Astrocyte of the cerebellum (primary cell): Measurements from ENCODE around the gene PRELID3B.

Experiments
- DNase-seq: peaks from one replicate; pipeline ENCODE4 v3.0.0-alpha.2; 2011; ENCODE audit warnings: low read depth
- H3K4me3 ChIP-seq: 2 replicates; pipeline ENCODE4 v1.5.1; 2011; ENCODE audit warnings: mild to moderate bottlenecking, low read depth, low read length, moderate library complexity
- in situ Hi-C: cut with HindIII; loops from 2 replicates; pipeline ENCODE4 v1.10.0; 2017; ENCODE audit warnings: low sequenced_read_pairs
- TF ChIP-seq, protein P1 (sequence below): IDR thresholded peaks from 2 replicates; pipeline ENCODE4 v1.5.1; 2012; ENCODE audit warnings: low read length, low read depth, moderate library complexity, mild to moderate bottlenecking; ENCODE audit errors: missing control alignments

The PRELID3B gene

DNA sequence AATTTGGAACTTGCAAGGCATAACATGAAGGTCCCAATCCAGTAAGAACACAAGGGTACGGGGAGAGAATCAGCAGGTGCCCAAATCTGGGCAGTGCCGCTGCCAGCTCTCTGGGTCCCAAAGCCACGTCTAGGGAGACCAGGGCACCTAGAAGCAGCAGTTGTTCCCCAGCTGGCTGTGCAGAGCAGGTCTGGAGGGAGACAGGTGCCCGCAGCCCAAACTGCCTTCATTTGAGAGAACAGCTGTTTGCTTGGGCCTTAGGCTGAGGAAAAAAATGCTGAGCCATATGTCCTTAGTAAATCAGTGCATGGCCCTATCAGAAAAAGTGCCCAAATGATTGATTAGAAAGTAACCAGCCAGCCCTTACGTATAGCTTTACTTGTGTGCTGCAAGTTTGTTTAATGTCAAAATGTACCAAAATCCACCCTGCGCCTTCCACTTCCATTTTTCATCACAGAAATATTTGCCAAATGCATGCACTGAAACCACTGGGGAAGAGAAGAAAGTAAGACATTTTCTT lies 9.1 kb upstream of the PRELID3B start:
- no peak overlapping the region for H3K4me3 ChIP-seq
- in situ Hi-C loops = no loop called here
- TF ChIP-seq, protein P1, sequence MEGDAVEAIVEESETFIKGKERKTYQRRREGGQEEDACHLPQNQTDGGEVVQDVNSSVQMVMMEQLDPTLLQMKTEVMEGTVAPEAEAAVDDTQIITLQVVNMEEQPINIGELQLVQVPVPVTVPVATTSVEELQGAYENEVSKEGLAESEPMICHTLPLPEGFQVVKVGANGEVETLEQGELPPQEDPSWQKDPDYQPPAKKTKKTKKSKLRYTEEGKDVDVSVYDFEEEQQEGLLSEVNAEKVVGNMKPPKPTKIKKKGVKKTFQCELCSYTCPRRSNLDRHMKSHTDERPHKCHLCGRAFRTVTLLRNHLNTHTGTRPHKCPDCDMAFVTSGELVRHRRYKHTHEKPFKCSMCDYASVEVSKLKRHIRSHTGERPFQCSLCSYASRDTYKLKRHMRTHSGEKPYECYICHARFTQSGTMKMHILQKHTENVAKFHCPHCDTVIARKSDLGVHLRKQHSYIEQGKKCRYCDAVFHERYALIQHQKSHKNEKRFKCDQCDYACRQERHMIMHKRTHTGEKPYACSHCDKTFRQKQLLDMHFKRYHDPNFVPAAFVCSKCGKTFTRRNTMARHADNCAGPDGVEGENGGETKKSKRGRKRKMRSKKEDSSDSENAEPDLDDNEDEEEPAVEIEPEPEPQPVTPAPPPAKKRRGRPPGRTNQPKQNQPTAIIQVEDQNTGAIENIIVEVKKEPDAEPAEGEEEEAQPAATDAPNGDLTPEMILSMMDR = no peak
- no peak for DNase-seq

DNA sequence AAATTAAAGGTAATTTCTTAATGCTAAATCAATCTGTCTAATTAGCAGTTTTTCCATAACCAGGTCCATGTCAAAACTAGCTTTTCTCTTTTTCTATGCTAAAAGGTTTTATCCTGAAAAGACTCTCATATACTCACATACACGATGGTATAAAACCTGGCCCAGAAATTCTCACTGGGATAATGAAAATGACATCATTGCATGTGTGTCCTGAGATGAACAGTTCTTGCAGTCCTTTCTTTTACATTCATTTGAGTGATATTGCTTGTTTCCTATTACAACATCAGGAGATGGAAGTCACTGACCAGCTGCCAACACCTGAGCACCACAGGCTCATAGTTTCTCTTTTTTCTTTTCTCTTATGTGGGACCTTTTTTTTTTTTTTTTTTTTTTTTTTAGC lies 7.9 kb upstream of the PRELID3B start:
- TF ChIP-seq, protein P1 = no peak
- no peak overlapping the region for H3K4me3 ChIP-seq
- DNase-seq = no peak
- in situ Hi-C loops = no loop called here

DNA sequence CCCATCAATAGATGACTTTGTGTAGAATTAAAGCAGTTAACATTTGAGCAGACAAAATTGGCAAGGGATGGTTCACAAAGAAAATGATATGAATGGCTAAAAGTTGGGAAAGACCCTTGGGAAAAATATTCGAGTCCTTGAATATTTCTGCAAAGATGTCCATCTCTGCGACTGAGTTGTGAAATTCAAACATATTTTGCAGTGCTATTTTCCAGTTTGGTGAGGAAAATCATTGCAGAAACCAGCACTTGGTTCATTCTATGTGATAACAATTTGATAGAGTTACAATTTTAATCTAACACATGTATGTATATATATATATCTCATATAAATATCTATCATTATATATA lies 6.1 kb upstream of the PRELID3B start:
- H3K4me3 ChIP-seq = no peak overlapping the region
- in situ Hi-C loops = no loop called here
- TF ChIP-seq, protein P1 = no peak
- no peak for DNase-seq

DNA sequence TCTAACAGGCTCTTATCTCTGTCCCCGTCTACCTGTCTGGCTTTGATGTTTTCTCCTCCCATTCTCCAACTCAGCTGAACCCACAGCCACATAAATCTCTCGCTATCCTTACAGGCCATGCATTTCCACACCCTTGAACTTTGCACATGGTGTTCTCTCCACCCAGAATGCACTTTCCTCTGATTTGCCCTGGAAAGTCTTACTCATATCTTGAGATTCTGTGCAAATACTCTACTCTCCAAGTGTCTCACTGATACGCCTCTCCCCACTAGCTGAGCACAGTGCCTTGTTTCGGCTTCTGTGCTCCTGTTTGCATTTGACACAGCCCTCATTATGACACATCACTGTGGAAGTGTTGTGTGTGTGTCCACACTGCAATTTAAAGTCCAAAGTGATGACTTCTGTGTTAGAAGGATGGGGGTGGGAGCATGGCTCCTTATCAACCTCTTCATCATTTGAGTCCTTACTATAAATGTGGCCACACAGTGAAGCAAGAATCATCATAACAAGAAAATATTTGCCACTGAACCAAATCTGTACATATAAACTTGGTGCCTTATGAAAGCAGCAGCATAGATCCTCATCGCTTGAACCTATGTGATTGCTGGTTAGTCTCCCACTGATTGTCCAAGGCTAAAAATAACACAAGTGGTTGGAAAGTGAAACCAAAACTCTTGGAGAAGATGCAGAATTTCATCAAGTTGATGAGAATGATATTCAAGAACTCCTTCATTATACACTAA lies 5.5 kb upstream of the PRELID3B start:
- no peak for DNase-seq
- TF ChIP-seq, protein P1 = no peak
- in situ Hi-C loops = no loop called here
- H3K4me3 ChIP-seq = no peak overlapping the region

DNA sequence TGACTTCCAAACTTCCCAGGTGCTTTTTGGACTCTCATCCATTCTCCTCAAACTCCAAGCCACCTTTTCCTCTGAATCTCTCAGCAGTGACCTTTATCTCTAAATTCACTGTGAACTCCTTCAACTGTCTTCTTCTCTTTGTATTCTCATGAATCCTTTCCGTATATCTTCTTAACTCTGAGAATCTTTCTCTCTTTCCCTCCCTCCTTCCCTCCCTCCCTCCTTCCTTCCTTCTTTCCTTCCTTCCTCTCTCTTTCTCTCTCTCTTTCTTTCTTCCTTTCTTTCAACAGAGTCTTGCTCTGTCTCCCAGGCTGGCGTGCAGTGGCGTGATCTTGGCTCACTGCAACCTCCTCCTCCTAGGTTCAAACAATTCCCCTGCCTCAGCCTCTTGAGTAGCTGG lies 4.3 kb upstream of the PRELID3B start:
- H3K4me3 ChIP-seq = no peak overlapping the region
- no peak for DNase-seq
- TF ChIP-seq, protein P1 = no peak
- in situ Hi-C loops = no loop called here

DNA sequence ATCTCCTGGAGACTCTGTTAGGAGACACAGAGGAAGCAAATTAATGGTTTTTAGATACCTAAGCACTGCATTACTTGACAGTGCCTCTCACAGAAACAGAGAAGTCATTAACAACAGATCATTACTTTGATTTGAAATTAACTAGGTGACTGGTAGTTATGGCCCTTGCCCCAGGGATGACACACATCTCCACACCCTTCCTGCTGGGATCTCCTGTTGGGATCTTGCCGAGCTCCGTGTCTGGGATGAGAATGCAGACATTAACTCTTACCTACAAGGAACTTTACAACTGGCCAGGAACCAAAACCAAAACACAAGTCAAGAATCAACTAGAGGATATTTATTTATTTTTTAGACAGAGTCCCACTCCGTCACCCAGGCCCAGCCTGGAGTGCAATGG lies 2.2 kb upstream of the PRELID3B start:
- DNase-seq = no peak
- in situ Hi-C loops = no loop called here
- TF ChIP-seq, protein P1 = no peak
- H3K4me3 ChIP-seq = no peak overlapping the region
